NCI-H526 (cell line): ENCODE data around the gene TNFRSF8.
A peak's percentile ranks its signal among the peaks of the same experiment; 100 is the strongest.
"Not testable (repeated sequence)": the region's sequence is repeated elsewhere in the genome, so short reads cannot be mapped to it uniquely, and the experiment has no call there.

ENCODE experiments used
- DNase-seq, 2 experiments: peaks; one replicate each; lab custom pipeline; 2025; lab: John Stamatoyannopoulos, UW

Gene TNFRSF8

DNA sequence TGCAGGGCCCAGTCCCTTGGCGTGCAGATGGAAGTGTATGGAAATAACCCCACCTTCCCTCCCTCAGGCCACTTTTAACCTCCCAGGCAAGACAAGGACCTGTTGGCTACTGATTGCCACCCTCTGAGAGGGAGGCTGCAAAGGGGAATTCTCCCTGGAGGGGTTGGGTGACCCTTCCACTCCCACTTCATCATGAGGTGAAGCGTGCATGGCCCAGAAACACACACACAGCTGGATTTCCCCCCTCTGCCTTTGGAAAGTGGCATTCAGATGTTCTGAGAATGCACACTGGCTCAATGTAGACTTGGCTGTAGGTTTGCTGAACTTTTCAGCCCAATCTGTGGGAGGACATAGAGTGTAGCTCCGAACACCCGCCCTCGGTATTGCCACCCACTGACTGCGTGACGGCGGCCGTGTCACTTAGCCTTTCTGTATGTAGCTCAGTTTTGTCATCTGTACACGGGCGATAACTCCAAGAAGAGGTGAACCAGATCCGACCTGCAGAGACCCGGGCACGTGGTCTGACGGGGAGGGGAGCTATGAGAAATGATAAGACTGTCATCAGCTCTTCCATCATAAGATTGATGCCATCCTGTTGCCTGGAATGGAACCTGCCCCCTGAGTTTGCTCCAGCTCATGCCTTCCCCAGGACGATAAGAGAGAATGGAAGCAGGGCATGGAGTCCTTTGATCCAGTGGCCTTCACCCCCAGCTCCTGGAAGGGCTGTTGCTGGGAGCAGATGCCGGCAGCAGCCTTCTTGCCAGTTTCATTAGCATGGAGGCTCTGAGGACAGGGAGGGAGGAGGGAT lies 24.5 kb upstream of the TNFRSF8 start:
- no peak for DNase-seq

DNA sequence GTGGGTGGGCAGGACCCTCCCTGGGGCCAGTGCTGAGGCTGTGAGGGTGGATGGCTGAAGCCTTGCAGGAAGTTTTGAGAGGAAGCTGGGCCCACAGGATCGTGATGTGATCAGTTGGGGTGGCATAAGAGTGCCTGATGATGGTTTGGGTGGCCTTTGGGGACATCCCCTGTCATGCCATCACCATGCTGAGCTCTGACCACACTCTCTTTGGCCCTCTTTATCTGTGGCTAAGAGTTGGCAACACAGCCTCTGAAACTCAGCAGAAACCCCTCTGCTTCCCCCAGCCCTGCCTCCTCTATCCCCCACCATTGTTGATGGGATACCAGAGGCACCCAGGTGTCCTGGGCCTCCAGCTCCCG lies 24.0 kb upstream of the TNFRSF8 start:
- DNase-seq, result no peak

DNA sequence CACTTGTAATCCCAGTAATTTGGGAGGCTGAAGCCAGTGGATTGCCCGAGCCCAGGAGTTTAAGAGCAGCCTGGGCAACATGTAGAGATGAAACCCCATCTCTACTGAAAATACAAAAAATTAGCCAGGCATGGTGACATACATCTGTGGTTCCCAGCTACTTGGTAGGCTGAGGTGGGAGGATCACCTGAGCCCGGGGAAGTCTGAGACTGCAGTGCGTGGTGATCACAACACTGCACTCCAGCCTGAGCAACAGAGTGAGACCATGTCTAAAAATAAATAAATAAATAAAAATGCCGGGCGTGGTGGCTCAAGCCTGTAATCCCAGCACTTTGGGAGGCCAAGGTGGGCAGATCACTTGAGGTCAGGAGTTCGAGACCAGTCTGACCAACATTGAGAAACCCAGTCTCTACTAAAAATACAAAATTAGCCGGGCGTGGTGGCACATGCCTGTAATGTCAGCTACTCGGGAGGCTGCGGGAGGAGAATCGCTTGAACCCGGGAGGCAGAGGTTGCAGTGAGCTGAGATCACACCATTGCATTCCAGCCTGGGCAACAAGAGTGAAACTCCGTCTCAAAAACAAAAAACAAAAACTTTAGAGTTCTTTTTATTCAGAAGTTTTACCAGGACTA lies 23.2 kb upstream of the TNFRSF8 start:
- not testable (repeated sequence) for DNase-seq

DNA sequence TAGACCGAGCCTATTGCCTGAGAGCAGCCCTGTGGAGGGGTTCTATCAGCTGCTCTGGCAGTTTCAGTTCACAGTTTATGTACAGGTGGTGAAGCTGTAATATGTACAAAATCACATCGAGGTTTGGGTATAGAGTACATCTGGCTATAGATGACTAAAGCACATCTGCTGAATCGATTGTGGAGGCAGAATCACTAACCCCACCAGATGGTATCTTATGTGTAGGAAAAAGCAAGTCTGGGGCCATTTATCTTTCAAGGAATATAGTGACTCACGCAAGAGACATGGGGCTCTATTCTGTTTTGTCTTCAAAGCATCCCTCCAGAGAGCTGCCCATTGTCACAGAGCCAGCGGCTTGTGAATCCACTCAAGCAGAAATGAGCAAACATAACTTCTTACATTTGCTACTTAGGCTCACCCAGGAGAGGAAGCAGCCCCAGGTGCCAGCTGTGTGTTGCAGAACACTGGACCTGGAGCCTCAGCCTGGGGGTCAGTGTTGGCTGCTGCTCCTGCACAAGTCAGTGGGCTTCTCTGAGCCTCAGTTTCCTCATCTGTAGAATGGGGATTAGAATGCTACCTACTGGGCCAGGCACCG lies 22.5 kb upstream of the TNFRSF8 start:
- DNase-seq, result no peak

DNA sequence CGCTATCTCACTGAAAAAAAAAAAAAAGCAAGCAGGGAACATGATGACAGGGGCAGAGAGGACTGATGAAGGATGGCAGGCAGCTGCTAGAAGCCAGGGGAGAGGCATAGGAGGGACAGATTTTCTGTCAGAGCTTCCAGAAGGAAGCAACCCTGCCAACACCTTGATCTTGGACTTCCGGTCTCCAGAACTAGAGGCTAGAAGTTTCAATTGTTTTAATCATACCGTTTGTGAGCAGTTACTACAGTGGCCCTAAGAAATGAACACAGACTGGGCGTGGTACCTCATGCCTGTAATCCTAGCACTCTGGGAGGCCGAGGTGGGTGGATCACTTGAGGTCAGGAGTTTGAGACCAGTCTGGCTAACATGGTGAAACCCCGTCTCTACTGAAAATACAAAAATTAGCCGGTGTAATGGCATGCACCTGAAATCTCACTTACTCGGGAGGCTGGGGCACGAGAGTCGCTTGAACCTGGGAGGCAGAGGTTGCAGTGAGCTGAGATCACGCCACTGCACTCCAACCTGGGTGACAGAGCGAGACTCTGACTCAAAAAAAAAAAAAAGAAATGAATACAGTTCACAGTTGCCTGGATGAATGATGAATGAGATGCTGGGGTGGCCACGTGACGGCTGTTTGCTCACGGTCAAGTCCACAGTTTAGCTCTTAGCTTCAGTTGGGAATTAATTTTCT lies 18.8 kb upstream of the TNFRSF8 start:
- not testable (repeated sequence) for DNase-seq

DNA sequence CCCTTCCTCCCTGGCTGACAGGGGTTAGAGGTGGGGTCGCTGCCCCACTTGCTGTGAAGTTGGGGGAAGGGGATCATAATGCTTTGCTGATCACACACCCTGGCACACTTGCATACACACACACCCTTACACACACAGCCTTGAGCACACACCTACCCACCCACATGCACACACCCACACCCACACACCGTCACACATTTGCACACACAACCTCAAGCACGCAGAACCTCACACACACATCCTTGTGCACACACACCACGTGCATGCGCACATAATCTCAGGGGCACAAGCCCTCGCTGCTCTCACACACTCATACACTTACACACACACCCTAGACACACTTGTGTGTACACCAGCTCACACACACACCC lies 16.4 kb upstream of the TNFRSF8 start:
- no peak for DNase-seq

DNA sequence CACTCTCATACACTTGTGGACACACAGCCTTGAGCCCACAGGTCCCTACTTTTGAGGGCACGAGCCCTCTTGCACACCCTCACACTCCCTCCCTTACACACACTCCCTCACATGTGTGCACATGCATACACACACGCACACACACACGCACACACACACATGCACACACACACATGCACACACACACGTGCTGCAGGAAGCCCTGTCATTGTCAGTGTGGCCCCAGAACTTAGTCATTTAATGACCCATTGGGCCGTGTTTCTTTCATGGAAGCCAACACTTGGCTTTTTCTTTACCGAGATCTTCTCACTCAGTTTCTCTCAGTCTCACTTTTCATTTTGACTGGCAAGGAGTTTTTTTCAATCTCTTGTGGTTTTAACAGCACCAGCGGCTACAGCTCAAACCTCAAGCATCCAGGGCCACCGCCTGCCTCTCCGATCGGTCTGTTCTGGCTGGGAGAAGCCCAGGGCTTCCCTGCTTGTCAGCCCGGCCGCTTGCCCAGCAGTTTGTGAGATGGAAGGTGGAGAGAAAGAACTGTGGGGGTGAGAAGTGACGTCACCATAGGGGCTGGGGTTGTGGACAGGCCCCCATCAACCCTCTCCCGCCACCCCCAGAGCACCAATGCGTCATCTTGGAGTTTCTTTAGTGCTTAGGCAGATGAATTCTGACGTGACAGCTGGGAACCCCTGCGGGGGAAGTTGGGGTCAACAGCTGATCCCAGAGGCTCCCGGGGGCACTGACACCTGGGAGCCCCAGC lies 15.8 kb upstream of the TNFRSF8 start:
- no peak for DNase-seq

DNA sequence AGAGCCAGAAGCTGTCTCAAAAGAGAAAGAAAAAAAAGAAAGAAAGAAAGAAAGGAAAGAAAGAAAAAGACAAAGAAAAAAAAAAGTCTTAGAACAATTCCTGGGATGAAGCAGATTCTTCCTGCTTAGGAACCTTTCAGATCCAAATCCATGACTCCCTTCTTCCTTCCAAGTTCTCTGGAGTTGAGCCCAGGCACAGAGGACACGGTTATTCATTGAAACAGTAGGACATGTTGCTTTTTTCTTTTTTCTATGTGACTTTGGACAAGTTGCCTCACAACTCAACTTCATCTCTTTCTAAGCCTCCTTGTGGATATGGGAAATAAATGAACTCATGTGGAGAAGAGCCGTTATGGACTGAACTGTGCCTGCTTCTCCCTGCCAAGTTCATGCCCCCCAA lies 14.7 kb upstream of the TNFRSF8 start:
- DNase-seq, result no peak

DNA sequence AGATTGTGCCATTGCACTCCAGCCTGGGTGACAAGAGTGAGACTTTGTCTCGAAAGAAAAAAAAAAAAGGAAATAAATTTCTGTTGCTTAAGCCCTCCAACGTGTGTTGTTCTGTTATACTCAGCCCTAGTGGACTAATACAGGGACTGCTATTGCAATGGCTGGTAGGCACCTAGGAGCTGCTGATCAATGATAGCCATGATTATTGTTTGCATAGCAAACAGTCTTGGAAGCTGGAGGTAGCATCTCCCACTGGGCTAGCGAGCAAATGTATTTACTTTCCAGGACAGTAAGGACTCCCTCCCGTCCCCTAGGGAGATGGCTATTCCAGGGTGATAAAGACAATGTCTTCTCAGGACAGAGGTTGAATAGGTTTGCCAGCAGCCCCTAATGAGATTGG lies 13.5 kb upstream of the TNFRSF8 start:
- peak; percentile 8 to 46 for DNase-seq

DNA sequence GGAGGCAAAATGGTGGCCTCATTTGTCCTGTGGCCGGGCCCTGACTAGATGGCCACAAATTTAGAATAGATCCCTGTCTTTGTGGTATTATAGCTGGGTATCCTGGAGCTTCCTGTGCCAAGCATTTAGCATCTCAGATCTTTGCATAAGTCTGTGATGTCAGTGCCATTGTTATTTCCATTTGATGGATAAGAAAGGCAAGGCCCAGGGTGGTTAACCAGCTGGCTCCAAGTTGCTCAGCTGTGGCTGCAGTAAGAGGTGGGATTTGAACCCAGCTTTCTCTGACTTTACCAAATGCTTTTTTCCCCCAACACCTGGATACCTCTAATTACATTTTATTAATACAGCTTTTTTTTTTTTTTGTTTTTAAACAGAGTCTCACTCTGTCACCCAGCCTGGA lies 11.7 kb upstream of the TNFRSF8 start:
- DNase-seq, result no peak

DNA sequence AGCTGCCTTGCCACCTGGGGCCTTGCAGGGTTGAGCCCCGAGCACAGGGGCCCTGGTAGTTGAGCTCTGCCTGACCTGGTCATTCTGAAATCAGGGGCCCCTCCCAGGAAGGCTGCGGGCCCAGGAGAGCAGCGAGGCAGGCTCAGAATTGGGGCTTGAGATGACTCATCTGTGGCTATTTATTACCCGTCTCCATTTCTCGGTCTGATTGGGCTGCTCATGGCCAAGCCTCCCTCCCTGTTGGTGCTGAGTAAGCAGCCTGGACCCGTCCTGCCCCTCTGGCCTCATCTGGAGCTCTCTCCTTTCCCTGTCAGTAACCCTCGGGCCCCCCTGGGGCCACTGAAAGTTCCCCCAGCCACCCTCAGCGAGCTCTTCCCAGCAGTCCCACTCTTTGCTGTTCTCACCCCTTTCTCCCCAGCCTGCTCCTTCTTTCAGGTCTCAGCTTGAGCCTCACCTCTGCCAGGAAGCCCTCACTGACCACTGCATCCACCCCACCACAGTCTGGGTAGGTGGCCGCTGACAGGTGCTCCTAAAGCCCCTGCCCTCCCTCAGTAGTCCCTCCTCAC lies 11.0 kb upstream of the TNFRSF8 start:
- DNase-seq, result no peak

DNA sequence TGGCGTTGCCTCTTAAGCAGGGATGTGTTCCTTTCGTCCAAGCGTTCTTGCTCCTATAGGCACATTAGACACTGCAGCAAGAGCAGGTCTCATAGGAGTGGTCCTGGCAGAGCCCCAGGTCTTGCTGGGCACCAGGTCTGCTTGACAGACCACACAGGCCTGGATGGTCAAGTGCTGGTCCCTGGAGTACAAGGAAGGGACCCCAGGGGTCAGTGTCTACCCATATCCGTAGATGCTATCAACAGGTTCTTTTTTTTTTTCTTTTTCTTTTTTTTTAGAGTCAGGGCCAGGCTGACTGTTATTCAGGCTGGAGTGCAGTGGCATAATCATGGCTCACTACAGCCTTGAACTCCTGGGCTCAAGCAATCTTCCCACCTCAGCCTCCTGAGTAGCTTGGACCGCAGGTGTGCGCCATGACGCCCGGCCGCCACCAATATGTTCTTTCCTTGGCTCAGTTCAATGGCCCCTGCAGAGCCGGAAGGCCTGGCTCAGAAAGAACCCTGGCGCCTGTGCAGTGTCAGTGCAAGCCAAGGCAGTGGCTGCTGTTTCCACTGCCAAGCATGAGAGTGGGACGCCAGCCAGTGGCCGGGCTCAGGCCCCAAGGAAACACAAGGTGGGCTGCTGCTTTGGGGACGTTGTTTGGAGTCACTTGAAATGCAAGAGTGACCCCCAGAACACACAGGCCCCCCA lies 10.0 kb upstream of the TNFRSF8 start:
- no peak for DNase-seq

DNA sequence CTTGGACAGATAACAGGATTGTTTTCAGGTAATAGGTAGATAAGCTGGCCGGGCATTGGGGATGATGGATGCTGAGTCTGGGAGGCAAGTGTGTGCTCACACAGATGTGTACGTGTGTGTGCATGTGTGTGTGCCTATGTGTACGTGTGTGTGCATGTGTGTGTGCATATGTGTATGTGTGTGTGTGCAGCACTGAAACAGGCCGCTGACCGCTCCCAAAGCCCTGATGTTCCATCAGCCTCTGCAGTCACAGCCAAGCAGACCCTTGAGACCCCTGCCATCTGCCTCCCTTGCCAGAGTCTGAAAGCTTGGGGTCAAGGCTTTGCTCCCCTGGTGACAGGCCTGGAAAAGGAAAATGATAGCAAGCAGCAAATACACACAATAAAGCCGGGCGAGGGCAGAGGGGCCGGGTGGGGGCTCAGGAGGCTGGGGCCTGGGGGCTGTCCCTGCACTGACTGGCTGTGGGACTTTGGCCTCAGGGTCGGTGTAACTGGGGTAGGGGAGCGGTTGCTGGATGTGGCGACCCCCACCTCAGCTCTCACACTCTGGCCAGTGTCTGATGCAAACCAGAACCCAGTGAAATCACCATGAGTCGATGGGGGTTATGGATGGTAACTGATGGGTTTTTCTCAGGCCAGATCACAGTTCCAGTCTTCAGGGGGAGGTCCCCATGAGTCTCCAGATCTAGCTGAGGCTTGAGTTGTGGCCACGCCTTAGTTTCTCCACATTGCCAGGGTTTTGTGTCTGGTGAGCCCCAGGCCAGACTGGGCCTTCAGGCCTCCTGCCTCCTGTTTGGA lies 9.2 kb upstream of the TNFRSF8 start:
- DNase-seq, result no peak

DNA sequence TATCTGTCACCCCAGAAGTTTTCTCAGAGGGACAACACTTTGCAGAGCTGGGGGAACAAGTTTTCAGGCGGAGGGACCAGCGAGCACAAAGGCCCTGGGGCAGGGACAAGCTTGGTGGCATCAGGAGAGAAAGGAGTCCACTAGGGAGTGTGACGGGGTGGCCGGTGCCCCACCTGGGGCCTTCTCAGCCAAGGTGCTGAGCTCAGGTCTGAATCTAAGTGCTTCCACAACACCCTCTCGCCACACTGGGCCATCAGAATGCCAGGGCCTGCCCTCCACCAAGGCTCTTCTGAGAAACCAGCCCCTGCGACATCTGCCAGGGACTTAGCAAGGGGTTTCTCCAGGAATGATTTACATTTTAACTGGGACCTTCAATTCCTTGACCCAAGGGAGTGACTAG lies 7.8 kb upstream of the TNFRSF8 start:
- no peak for DNase-seq

DNA sequence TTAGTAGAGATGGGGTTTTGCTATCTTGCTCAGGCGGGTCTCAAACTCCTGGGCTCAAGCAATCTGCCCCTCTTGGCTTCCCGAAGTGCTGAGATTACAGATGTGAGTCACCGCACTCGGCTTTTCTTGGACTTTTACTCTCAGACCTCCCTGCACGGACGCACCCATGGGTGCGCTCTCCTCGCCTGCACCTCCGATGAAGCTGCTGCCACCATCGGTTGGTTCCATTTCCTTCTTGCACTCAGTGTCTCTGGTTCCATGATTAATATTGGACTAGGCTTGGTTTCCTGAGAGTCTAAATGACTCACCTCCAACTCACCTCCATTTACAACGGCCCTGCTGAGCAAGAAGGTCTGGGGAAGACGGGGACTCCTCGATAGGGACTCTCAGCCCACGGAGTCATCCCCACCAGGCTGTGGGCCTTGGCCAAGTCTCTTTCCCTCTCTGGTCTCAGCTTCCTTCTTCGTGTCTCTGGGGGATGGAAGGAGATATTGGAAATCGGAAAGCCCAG lies 6.7 kb upstream of the TNFRSF8 start:
- no peak for DNase-seq

DNA sequence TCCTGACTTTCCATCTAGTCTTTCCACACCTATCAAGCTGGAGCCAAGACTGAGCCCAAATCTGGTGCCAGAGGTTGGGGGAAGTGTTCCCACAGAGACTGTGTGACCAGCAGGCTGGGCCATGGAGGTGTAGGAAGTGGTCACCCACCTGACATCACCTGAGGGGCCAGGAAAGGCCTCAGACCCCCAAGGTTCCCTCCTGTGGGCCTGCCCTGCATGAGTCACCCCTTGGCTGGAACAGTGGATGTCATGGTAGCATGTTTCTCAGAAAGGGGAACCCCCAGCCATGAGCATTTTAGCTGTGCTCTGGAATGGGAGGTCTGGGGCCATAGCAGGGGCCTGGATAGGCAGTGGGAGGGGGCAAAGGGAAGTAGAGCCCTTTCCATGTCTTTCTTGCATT lies 5.7 kb upstream of the TNFRSF8 start:
- DNase-seq, result no peak

DNA sequence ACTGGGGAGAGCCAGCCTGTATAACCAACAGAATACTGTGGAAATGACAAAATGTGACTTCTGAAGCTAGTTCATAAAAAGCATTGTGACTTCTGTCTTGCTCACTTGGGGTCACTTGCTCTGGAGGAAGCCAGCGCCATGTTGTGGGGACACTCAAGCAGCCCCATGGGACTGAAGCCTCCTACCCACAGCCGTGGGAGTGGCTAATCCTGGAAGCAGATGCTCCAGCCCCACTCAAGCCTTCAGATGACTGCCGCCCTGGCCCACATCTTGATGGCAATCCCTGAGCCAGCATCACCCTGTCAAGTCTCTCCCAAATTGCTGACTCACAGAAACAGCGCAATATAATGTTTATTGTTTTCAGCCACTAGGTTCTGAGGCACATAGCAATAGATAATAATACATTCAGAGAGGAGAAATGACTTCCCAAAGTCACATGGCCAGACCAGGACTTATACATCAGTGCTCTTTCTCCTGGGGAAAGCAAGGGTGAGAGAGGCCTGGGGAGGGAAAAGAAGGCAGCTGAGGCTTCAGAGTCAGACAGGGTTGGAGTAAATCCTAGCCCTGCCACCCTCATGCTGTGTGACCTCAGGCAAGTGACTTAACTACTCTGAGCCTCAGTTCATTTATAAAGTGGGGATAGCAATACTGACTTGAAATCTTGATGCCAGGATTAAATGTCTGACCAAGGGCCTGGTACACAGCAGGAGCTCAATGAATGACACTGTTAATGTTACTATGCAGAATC lies 5.0 kb upstream of the TNFRSF8 start:
- DNase-seq, result no peak

DNA sequence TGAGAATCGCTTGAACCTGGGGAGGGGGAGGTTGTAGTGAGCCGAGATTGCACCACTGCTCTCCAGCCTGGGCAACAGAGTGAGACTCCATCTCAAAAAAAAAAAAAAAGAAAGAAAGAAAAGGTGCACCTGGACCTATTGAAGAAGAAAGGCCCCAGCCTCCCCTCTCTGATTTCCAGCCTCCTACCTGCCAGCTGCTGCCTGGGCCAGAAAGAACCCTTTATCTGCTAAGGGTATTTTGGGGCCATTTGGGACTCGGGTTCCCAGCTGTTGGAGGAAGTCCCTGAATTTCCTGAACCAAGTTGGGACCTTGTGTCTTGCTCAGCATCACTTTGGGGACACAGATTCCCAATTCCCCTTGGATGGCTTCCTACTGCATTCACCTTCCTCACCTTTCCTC lies 3.9 kb upstream of the TNFRSF8 start:
- DNase-seq, result no peak

DNA sequence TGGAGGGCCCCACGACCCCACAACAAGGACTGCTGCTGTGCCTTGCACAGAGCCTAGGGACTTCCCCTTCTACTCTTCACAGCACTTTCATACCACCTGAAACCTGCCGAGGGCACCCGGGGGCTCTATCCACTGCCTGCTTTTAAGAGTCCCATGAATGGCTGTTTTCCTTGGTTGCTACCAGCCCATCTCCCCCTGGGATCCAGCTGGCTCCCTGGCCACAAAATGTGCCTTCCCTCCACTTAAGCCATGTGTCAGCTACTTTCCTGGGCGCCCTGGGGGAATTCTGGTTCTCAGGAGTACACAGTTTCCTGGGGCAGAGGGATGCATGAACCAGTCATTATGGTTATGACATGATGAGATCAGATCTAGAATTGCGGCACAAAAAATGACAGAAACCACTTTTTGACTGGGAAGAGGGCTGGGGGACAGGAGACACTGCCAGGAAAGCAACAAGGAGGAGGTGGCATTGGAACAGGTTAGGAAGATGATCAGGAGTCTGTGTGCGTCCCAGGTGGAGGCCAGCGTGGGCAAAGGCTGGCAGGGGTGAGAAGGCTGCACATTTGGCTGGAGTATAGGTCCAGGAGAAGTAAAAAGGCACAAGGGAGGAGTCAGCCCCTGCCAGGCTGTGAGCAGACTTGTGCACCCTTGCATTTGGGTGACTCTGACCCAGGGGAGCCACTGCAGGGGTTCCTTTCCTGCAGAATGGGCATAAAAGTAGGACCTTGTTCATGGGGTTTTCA lies 3.2 kb upstream of the TNFRSF8 start:
- no peak for DNase-seq
